A549 treated with AZD2906 at 1 μM for 4 hours (cell line): ENCODE results near the gene UQCRC1. TPM values are rescaled to one million over a fixed set of nuclear protein-coding genes. Genes with fewer than 3 reads are reported as not detected.

Experiments used
- total RNA-seq: library from RNA; stranded (reverse); fragments of 200-300 nt; extraction: Qiagen RNA extraction; gene quantifications from 5 replicates; pipeline ENCODE4 v1.2.3, GENCODE V29; 2022

Gene UQCRC1
- 172 to 207 TPM (median 176 TPM) in 5 replicates for total RNA-seq

GRCh38 chr3:48609088-48610005 is at the start of gene UQCRC1:
UQCRC1 (minus strand) TSS chr3:48609646; CDS start chr3:48609620, 26 bp downstream.

DNA sequence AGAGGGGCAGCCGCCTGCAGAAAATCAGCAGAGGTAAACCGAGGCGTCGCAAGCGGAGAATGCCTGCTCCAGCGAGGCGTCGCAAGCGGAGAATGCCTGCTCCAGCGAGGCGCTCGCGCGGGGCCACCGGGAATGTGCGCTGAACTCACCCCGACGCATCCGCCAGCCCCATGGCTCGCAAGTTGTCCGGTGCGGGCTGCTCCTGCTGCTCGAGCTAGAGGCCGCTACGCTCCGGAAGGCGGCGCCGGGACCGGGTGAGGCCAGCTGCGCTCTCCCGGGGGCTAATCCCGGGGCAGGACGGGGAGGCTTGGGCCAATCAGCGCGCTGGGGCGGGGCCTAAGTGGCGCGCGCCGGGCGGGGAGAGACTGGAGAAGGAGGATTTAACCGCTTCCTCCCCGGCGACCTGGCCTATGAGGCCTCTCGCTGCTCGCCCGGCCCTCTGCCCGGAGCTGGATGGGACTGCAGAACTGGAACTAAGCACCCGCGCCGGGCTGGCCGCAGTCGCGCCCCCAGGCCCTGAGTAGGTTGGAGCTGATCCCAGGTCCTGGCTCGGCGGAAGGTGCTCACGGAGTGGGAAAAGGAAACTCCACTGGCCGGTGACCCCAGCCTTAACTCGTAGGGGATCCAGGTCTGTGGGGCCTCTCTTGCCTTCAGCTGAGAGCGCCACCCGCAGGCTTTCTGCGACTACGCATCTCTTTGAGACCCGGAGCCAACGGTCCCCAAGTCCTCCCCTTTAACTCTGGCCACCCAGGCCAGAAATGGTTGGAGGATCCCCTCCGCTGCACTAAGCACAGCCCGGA is 26.0 kb upstream of the UQCRC1 start, which contains the start of gene SLC26A6:
Gene SLC26A6 (minus strand): TSS at position 240 of the 800 bp plus-strand sequence. CDS start 68 bp downstream, at position 172.

GRCh38 chr3:48621461-48621869 is 12.0 kb upstream of the UQCRC1 start, which contains the start of gene TMEM89:
TMEM89 (minus strand) TSS chr3:48621769; CDS start chr3:48621756, 13 bp downstream.

DNA sequence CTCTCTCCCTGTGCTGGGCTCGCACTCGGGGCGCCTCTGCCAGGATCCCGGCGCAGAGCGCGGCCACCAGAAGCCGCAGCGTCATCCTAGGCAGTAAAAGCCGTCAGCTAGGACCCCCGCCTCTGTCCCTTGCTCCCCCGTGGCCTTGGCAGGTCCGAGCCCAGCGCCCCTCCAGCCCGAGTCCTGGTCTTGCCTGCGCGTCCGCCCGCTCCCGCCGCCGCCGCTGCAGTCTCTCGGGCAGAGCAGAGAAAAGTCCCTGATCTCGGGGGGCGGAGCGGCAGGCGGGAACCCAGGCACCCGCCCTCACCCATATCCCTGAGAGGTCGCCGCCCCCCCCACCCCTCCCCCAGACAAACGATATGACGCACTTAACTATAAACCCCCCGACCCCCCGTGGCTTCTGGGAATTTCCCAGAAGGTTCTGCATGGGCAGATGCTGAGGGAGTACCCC is 14.3 kb downstream of the UQCRC1 start, which contains the start of gene COL7A1:
Gene COL7A1 (minus strand): TSS at position 255 of the 451 bp plus-strand sequence. CDS start 170 bp downstream, at position 85.

GRCh38 chr3:48563382-48563918 is 46.0 kb downstream of the UQCRC1 start, which contains the start of gene UCN2:
UCN2 (minus strand) TSS chr3:48563781; CDS start chr3:48563124, 657 bp downstream.

DNA sequence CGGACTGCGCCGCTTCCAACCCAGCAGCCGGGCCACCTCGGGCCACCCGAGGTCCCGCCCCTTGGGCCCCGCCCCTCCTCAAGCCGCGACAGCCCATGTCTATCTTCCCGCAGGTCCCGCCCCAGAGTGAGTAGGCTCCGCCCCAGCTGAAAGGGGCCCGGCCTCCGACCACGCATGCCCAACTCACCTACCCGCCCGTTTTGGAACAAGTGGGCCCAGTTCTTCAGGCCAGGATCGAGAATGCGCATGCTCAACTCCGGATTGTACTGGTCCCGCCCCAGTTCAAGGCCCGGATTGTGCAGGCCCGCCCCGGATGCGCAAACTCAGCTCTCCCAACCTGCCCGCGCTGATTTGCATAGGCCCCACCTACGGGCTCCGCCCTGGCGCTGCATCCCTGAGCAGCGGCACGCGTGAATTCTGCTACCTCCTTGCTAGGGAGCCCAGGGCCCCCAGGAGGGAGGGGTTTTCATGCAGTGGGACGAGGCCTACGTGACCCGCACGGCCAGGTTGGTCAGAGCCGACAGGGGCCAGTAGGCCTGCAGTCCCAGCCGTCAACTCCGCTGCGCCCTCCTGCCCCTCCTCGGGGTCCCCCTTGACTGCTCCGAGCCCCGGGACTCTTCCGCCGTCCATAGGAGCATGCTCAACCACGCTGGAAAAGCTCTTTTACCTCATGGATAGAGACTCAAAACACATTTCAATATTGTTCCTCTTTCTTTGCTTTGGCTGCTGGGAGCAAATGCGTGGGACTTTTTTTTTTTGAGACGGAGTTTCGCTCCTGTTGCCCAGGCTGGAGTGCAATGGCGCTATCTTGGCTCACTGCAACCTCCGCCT is 52.4 kb downstream of the UQCRC1 start, which contains the start of gene PFKFB4:
Gene PFKFB4 (minus strand): TSS at position 8 of the 831 bp plus-strand sequence. CDS start 26 bp downstream, outside the sequence.

Other genes starting within 250 kb of the UQCRC1 start
- gene FBXW12, start 237.4 kb downstream of the UQCRC1 start, total RNA-seq: not detected in 5 replicates
- gene PLXNB1, start 179.6 kb downstream of the UQCRC1 start, total RNA-seq: 12.2 to 18.1 TPM (median 14.4 TPM) in 5 replicates
- gene CCDC51, start 169.5 kb downstream of the UQCRC1 start, total RNA-seq: 26.3 to 28.2 TPM (median 27.5 TPM) in 5 replicates
- gene TMA7, start 169.4 kb downstream of the UQCRC1 start, total RNA-seq: 257 to 329 TPM (median 291 TPM) in 5 replicates
- gene ATRIP, start 162.9 kb downstream of the UQCRC1 start, total RNA-seq: 8.4 to 10.0 TPM (median 9.0 TPM) in 5 replicates
- gene SHISA5, start 105.5 kb downstream of the UQCRC1 start, total RNA-seq: 98.8 to 129 TPM (median 125 TPM) in 5 replicates
- gene PFKFB4, start 52.8 kb downstream of the UQCRC1 start, total RNA-seq: 9.9 to 11.9 TPM (median 10.3 TPM) in 5 replicates
- gene UCN2, start 45.9 kb downstream of the UQCRC1 start, total RNA-seq: 5.9 to 8.7 TPM (median 8.2 TPM) in 5 replicates
- gene COL7A1, start 14.3 kb downstream of the UQCRC1 start, total RNA-seq: 101 to 162 TPM (median 145 TPM) in 5 replicates
- 0.10 to 0.21 TPM (median 0.15 TPM) in 3 of 5 replicates, not detected in the others for gene TMEM89, start 12.1 kb upstream of the UQCRC1 start, total RNA-seq
- gene SLC26A6, start 25.8 kb upstream of the UQCRC1 start, total RNA-seq: 12.3 to 18.7 TPM (median 14.3 TPM) in 5 replicates
- 3.1 to 4.6 TPM (median 3.9 TPM) in 5 replicates for gene CELSR3, start 53.2 kb upstream of the UQCRC1 start, total RNA-seq
- gene NCKIPSD, start 76.3 kb upstream of the UQCRC1 start, total RNA-seq: 8.7 to 13.5 TPM (median 11.4 TPM) in 5 replicates
- gene IP6K2, start 107.6 kb upstream of the UQCRC1 start, total RNA-seq: 52.7 to 55.5 TPM (median 54.6 TPM) in 5 replicates
- 15.5 to 20.2 TPM (median 18.7 TPM) in 5 replicates for gene PRKAR2A, start 238.2 kb upstream of the UQCRC1 start, total RNA-seq